ENCODE results near the gene CCNF.
"Not testable (repeated sequence)": the region's sequence is repeated elsewhere in the genome, so short reads cannot be mapped to it uniquely, and the experiment has no call there.

CCNF gene

DNA sequence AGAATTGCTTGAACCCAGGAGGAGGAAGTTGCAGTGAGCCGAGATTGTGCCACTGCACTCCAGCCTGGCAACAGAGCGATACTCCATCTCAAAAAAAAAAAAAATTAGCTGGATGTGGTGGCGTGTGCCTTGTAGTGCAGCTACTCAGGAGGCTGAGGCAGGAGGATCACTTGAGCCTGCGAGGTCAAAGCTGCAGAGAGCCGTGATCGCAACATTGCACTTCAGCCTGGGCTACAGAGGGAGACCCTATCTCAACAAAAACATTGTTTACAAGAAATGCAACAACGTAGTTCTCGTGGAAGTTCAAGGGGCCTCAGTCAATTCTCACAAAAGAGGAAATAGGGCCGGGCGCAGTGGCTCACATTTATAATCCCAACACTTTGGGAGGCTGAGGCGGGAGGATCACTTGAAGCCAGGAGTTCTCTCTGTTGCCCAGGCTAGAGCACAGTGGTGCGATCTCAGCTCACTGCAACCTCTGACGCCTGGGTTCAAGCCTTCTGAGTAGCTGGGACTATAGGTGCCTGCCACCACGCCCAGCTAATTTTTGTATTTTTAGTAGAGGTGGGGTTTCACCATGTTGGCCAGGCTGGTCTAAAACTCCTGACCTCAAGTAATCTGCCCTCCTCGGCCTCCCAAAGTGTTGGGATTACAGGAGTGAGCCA is 12.0 kb downstream of the CCNF start:
- not testable (repeated sequence) for H3K9me3 ChIP-seq (ENCODE audit: control insufficient read depth in 2 of 2, low read length in 2 of 2); H3K4me1 ChIP-seq (ENCODE audit: control insufficient read depth, insufficient read depth, low read length); H3K9ac ChIP-seq (ENCODE audit: low read length in 2 of 2); H3K27me3 ChIP-seq (ENCODE audit: control insufficient read depth in 1 of 2, insufficient read depth in 2 of 2, low read length in 2 of 2); H3K27ac ChIP-seq (ENCODE audit: low read length); H3K36me3 ChIP-seq (ENCODE audit: control insufficient read depth in 2 of 2, insufficient read depth in 2 of 2, low read length in 2 of 2); H3K4me3 ChIP-seq (ENCODE audit: low read length in 2 of 2)

DNA sequence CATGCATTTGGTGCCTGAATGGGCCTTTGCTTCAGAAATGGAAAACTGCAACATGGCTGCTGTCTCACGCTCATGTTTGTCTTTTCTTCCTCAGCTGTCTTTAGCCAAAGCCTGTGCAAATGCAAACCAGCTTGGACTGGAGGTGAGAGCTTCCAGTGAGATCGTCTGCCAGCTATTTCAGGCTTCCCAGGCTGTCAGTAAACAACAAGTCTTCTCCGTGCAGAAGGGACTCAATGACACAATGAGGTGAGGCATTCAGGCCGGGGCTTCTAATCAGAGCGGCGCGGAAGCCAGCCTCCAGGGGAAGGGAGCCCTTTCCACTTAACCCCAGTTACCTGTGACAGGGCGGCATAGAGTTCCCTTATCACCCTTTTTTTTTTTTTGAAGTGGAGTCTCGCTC is 14.3 kb downstream of the CCNF start:
- Histone ChIP-seq H3K9ac (ENCODE audit: low read length in 2 of 2) (no peak overlapping the region), H3K36me3 (ENCODE audit: control insufficient read depth in 2 of 2, insufficient read depth in 2 of 2, low read length in 2 of 2) (peaks cover 2 to 11% of the 10 kb centered on the region in 2 donors), H3K4me3 (ENCODE audit: low read length in 2 of 2) (no peak overlapping the region), H3K4me1 (ENCODE audit: control insufficient read depth, insufficient read depth, low read length) (peaks cover 2% of the 10 kb centered on the region), H3K27me3 (ENCODE audit: control insufficient read depth in 1 of 2, insufficient read depth in 2 of 2, low read length in 2 of 2) (no peaks in the 10 kb centered on the region), H3K9me3 (ENCODE audit: control insufficient read depth in 2 of 2, low read length in 2 of 2) (no peaks in the 10 kb centered on the region), H3K27ac (ENCODE audit: low read length) (no peak overlapping the region)

DNA sequence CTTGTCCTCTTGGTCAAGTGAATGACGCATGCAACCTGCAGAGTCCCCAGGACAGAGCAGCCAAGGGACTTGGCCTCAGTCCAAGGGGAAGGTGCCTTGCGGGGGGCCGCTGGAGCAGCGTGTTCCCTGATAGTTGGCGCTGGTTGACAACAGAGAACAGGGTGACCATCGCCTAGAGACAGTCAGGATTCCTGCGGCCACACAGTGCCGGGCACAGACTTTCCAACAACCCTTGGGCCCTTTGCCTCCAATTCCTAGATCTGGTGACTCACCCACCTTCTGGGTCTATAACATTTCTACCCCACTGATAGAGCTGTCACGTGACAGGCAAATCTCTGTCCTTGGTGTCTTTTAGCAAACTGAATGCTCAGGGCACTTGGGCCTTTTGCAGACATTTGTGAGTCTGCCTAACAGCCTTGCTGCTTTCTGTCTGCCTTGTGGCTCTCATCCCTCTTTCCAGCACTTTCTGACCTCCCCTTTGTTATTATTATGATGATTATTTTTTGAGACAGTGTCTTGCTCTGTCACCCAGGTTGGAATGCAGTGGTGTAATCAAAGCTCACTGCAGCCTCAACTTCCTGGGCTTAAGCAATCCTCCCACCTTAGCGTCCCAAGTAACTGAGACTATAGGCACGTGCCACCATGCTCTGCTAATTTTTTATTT is 18.8 kb downstream of the CCNF start:
- no peaks in the 10 kb centered on the region for H3K27me3 ChIP-seq (ENCODE audit: control insufficient read depth in 1 of 2, insufficient read depth in 2 of 2, low read length in 2 of 2)
- no peak overlapping the region for H3K9ac ChIP-seq (ENCODE audit: low read length in 2 of 2)
- H3K36me3 ChIP-seq (ENCODE audit: control insufficient read depth in 2 of 2, insufficient read depth in 2 of 2, low read length in 2 of 2), result peaks cover 2 to 17% of the 10 kb centered on the region in 2 donors
- no peak overlapping the region for H3K4me3 ChIP-seq (ENCODE audit: low read length in 2 of 2)
- H3K4me1 ChIP-seq (ENCODE audit: control insufficient read depth, insufficient read depth, low read length), result peaks cover 2% of the 10 kb centered on the region
- no peaks in the 10 kb centered on the region for H3K9me3 ChIP-seq (ENCODE audit: control insufficient read depth in 2 of 2, low read length in 2 of 2)
- no peak overlapping the region for H3K27ac ChIP-seq (ENCODE audit: low read length)

DNA sequence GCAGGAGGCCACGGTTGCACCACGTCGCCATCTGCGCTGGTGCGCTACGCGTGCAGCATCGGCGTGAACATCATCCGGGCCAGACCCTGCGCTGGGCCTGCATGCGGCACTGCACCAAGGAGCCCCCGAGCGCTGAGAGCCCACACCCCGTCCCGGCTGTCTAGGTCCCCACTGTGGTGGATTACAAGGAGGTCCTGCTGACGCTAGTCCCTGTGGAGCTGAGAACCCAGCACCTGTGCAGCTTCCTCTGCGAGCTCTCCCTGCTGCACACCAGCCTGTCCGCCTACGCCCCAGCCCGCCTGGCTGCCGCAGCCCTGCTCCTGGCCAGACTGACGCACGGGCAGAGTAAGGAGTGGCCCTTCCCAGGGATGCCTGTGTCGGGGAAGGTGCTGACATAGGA is 19.9 kb downstream of the CCNF start:
- H3K36me3 ChIP-seq (ENCODE audit: control insufficient read depth in 2 of 2, insufficient read depth in 2 of 2, low read length in 2 of 2), result peaks cover 2 to 17% of the 10 kb centered on the region in 2 donors
- no peak overlapping the region for H3K27ac ChIP-seq (ENCODE audit: low read length)
- no peak overlapping the region for H3K9ac ChIP-seq (ENCODE audit: low read length in 2 of 2)
- H3K4me3 ChIP-seq (ENCODE audit: low read length in 2 of 2), result no peak overlapping the region
- peaks cover 2% of the 10 kb centered on the region for H3K4me1 ChIP-seq (ENCODE audit: control insufficient read depth, insufficient read depth, low read length)
- no peaks in the 10 kb centered on the region for H3K9me3 ChIP-seq (ENCODE audit: control insufficient read depth in 2 of 2, low read length in 2 of 2)
- H3K27me3 ChIP-seq (ENCODE audit: control insufficient read depth in 1 of 2, insufficient read depth in 2 of 2, low read length in 2 of 2), result no peaks in the 10 kb centered on the region

DNA sequence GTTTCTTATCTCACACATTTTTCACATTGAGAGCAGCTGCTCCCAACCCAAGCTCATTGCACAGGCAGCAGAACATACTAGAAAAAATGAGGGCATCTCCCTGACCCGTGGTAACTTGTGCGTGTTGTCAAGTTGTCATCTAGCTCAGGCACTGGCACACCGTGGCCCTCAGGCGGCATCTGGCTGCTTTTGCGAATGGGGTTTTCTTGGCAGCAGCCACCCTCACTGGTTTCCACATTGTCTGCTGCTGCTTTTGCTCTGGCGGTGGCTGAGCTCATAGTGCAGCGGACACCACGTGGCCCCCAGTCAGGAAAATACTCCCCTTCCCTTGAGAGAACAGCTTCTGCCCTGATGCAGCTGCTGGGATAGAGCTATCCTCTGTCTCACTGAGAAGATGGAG is 21.3 kb downstream of the CCNF start:
- H3K4me1 ChIP-seq (ENCODE audit: control insufficient read depth, insufficient read depth, low read length), result peaks cover 2% of the 10 kb centered on the region
- H3K27ac ChIP-seq (ENCODE audit: low read length), result no peak overlapping the region
- H3K9ac ChIP-seq (ENCODE audit: low read length in 2 of 2), result no peak overlapping the region
- peaks cover 2 to 15% of the 10 kb centered on the region in 2 donors for H3K36me3 ChIP-seq (ENCODE audit: control insufficient read depth in 2 of 2, insufficient read depth in 2 of 2, low read length in 2 of 2)
- no peaks in the 10 kb centered on the region for H3K27me3 ChIP-seq (ENCODE audit: control insufficient read depth in 1 of 2, insufficient read depth in 2 of 2, low read length in 2 of 2)
- H3K4me3 ChIP-seq (ENCODE audit: low read length in 2 of 2), result no peak overlapping the region
- no peaks in the 10 kb centered on the region for H3K9me3 ChIP-seq (ENCODE audit: control insufficient read depth in 2 of 2, low read length in 2 of 2)

DNA sequence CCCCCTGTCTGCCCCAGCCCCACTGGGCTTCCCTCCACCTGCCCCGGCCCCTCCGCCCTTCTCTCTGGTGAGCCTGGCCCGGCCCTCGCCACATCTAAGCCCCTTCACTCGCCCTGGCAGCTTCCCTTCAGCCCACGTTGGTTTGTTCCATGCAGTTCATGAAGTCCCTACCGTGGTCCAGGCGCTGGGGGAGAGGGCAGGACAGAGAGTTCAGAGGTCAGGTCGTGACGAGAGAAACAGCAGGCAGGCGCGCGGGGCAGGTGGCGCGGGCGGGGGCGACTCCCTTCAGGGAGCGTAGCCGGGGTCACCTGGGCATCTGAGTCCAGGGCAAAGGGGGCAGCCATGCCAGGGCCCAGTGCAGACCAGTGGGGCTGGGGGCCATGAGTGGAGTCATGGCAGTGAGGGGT is 21.7 kb downstream of the CCNF start:
- no peak overlapping the region for H3K9ac ChIP-seq (ENCODE audit: low read length in 2 of 2)
- peaks cover 2 to 15% of the 10 kb centered on the region in 2 donors for H3K36me3 ChIP-seq (ENCODE audit: control insufficient read depth in 2 of 2, insufficient read depth in 2 of 2, low read length in 2 of 2)
- no peak overlapping the region for H3K27ac ChIP-seq (ENCODE audit: low read length)

DNA sequence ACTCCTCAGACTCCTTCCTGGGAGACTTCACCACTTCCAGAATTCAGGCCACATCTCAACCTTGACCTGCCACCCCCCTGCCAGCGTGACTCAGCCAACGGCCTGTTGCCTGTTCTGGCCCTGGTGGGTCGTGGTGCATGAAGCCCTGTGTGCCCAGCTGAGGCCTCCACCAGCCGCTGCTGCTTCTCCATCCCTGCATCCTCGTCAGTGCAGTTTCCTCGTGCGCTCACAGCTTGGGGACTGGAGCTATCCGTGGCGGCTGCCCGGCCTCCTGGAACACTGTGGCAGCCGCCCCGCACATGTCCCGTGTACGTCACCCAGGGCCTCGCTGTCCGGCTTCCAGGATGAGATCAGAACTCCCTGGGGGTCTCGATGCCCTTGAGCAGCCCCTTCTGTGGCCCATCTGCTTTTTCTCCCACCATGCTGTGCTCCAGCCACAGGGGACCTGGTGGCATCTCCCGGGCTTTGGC is 22.6 kb downstream of the CCNF start:
- H3K9me3 ChIP-seq (ENCODE audit: control insufficient read depth in 2 of 2, low read length in 2 of 2), result no peaks in the 10 kb centered on the region
- H3K27ac ChIP-seq (ENCODE audit: low read length), result no peak overlapping the region
- H3K27me3 ChIP-seq (ENCODE audit: control insufficient read depth in 1 of 2, insufficient read depth in 2 of 2, low read length in 2 of 2), result no peaks in the 10 kb centered on the region
- peaks cover 2% of the 10 kb centered on the region for H3K4me1 ChIP-seq (ENCODE audit: control insufficient read depth, insufficient read depth, low read length)
- H3K9ac ChIP-seq (ENCODE audit: low read length in 2 of 2), result no peak overlapping the region
- H3K36me3 ChIP-seq (ENCODE audit: control insufficient read depth in 2 of 2, insufficient read depth in 2 of 2, low read length in 2 of 2), result peaks cover 0 to 11% of the 10 kb centered on the region in 2 donors
- no peak overlapping the region for H3K4me3 ChIP-seq (ENCODE audit: low read length in 2 of 2)

More for the DNA sequence above, 21.7 kb downstream of the CCNF start:
- peaks cover 2% of the 10 kb centered on the region for H3K4me1 ChIP-seq (ENCODE audit: control insufficient read depth, insufficient read depth, low read length)
- no peaks in the 10 kb centered on the region for H3K9me3 ChIP-seq (ENCODE audit: control insufficient read depth in 2 of 2, low read length in 2 of 2)
- no peaks in the 10 kb centered on the region for H3K27me3 ChIP-seq (ENCODE audit: control insufficient read depth in 1 of 2, insufficient read depth in 2 of 2, low read length in 2 of 2)
- H3K4me3 ChIP-seq (ENCODE audit: low read length in 2 of 2), result no peak overlapping the region

DNA sequence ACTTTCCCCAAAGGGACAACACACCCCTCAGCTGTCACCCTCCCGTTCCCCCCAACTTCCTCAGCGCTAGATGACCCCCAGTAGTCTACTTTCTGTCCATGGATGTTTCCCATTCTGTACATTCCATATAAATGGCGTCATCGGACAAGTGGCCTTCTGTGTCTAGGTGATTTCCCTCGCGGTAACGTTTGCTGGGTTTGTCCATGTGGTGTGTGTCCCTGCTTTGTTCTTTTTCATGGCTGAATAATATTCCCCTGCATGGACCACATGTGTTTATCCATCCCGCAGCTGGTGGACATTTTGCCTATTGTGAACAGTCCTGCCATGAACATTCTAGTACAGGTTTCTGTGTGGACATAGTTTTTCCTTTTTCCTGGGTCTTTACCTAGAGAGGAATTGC is 23.4 kb downstream of the CCNF start:
- H3K27me3 ChIP-seq (ENCODE audit: control insufficient read depth in 1 of 2, insufficient read depth in 2 of 2, low read length in 2 of 2), result no peaks in the 10 kb centered on the region
- no peak overlapping the region for H3K4me3 ChIP-seq (ENCODE audit: low read length in 2 of 2)
- H3K36me3 ChIP-seq (ENCODE audit: control insufficient read depth in 2 of 2, insufficient read depth in 2 of 2, low read length in 2 of 2), result peaks cover 0 to 12% of the 10 kb centered on the region in 2 donors
- no peak overlapping the region for H3K27ac ChIP-seq (ENCODE audit: low read length)
- H3K9me3 ChIP-seq (ENCODE audit: control insufficient read depth in 2 of 2, low read length in 2 of 2), result no peaks in the 10 kb centered on the region
- peaks cover 2% of the 10 kb centered on the region for H3K4me1 ChIP-seq (ENCODE audit: control insufficient read depth, insufficient read depth, low read length)
- no peak overlapping the region for H3K9ac ChIP-seq (ENCODE audit: low read length in 2 of 2)

DNA sequence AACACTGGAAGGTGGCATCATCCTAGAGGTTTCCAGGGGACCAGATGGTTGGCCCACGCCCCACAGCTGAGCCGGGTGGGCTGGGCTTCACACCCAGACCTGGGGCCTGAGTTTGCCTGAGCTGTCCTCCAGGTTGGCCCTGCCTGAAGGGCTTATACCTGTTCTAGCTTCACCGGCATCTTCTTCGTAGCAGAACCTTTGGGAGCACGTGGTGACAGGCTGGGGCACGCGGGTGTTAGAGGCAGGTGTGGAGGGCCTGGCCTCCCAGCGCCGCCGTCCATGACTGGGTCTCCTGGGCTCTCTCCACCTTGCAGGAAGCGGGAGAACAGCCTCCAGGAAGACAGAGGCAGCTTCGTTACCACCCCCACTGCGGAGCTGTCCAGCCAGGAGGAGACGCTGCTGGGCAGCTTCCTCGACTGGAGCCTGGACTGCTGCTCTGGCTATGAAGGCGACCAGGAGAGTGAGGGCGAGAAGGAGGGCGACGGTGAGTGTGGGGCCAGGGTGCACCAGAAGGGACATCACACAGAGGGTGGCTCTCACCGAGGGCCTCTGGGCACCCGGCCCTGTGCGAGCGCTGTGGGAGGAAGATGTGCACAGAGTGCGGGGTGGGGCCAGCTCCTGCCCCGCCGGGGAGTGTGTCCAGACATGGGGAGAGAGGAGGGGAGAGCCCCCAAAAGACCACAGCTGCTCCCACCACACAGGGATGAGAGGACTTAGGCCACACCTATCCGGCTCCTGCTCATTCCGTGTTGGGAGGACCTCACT is 26.0 kb downstream of the CCNF start:
- Histone ChIP-seq H3K27ac (ENCODE audit: low read length) (no peak overlapping the region), H3K9ac (ENCODE audit: low read length in 2 of 2) (no peak overlapping the region), H3K36me3 (ENCODE audit: control insufficient read depth in 2 of 2, insufficient read depth in 2 of 2, low read length in 2 of 2) (peaks cover 0 to 5% of the 10 kb centered on the region in 2 donors)

DNA sequence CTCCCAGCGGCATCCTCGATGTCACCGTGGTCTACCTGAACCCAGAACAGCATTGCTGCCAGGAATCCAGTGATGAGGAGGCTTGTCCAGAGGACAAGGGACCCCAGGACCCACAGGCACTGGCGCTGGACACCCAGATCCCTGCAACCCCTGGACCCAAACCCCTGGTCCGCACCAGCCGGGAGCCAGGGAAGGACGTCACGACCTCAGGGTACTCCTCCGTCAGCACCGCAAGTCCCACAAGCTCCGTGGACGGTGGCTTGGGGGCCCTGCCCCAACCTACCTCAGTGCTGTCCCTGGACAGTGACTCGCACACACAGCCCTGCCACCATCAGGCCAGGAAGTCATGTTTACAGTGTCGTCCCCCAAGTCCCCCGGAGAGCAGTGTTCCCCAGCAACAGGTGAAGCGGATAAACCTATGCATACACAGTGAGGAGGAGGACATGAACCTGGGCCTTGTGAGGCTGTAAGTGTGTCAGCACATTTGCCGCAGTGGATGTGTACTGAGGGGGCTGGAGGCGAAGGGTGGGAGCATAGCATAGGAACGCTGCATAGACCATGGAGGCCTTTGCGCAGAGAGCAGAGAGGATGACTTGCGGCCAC is 27.4 kb downstream of the CCNF start:
- H3K27me3 ChIP-seq (ENCODE audit: control insufficient read depth in 1 of 2, insufficient read depth in 2 of 2, low read length in 2 of 2), result no peaks in the 10 kb centered on the region
- H3K9me3 ChIP-seq (ENCODE audit: control insufficient read depth in 2 of 2, low read length in 2 of 2), result no peaks in the 10 kb centered on the region
- peaks cover 16% of the 10 kb centered on the region for H3K4me1 ChIP-seq (ENCODE audit: control insufficient read depth, insufficient read depth, low read length)
- H3K27ac ChIP-seq (ENCODE audit: low read length), result no peak overlapping the region
- H3K9ac ChIP-seq (ENCODE audit: low read length in 2 of 2), result no peak overlapping the region
- H3K36me3 ChIP-seq (ENCODE audit: control insufficient read depth in 2 of 2, insufficient read depth in 2 of 2, low read length in 2 of 2), result peaks cover 0 to 5% of the 10 kb centered on the region in 2 donors
- H3K4me3 ChIP-seq (ENCODE audit: low read length in 2 of 2), result no peak overlapping the region

More for the DNA sequence above, 26.0 kb downstream of the CCNF start:
- Histone ChIP-seq H3K4me1 (ENCODE audit: control insufficient read depth, insufficient read depth, low read length) (peaks cover 14% of the 10 kb centered on the region), H3K27me3 (ENCODE audit: control insufficient read depth in 1 of 2, insufficient read depth in 2 of 2, low read length in 2 of 2) (no peaks in the 10 kb centered on the region), H3K4me3 (ENCODE audit: low read length in 2 of 2) (no peak overlapping the region), H3K9me3 (ENCODE audit: control insufficient read depth in 2 of 2, low read length in 2 of 2) (no peaks in the 10 kb centered on the region)
